GM18526 (cell line): ENCODE data around the gene CCDC71L.

Experiments
- POLR2A ChIP-seq: IDR thresholded peaks from 3 replicates; pipeline ENCODE4 v1.6.1; 2011; ENCODE audit not compliant: insufficient read length; ENCODE audit errors: extremely low read depth

CCDC71L gene

GRCh38 chr7:106659963-106660861 is 746 bp downstream of the CCDC71L start:
- peak; percentile 16 for TF ChIP-seq POLR2A

GRCh38 chr7:106659166-106659962 is 1.6 kb downstream of the CCDC71L start:
- TF ChIP-seq POLR2A = no peak

- no peak for TF ChIP-seq POLR2A
These were observed 2.4 kb downstream of the CCDC71L start for GRCh38 chr7:106658316-106659165.

DNA sequence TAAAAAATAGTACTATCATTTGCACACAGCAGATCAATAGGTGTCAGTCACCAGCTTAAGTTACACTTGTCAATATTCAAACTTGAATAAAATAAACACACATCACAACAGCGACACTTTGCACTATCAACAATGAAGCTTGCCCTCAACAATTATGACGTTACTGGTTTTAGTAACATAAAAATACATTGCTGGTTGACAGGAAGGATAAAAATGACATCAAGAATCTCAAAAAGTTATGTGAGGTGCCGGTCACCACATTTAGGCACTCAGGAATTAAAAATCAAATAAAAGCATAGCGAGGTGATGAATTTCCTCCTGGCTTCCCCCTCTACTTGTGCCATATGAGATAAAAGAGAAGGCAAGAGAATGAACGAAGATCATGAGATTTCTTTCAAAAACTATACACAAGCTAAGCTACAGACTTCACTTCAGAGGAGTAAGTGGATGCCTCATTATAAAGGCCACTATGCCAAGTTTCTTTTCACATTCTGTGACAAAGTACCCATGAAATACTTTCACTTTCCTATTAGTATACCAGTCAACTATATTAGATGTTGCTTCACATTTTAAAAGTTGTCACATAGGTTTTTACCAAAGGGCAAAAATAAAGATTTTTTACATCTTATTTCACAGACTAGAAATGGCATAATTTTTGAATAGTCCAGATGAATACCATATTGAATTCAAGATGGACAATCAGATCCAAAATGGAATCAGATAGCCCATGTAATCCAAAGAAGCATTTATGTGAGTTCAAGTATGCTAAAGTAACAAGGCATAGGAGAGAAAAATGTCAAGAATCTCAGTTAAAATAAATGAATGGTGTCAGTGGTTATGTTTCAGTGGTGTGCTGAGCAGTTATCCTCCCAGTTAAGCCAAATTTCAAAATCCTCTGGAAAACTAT is 3.6 kb downstream of the CCDC71L start:
- no peak for TF ChIP-seq POLR2A

DNA sequence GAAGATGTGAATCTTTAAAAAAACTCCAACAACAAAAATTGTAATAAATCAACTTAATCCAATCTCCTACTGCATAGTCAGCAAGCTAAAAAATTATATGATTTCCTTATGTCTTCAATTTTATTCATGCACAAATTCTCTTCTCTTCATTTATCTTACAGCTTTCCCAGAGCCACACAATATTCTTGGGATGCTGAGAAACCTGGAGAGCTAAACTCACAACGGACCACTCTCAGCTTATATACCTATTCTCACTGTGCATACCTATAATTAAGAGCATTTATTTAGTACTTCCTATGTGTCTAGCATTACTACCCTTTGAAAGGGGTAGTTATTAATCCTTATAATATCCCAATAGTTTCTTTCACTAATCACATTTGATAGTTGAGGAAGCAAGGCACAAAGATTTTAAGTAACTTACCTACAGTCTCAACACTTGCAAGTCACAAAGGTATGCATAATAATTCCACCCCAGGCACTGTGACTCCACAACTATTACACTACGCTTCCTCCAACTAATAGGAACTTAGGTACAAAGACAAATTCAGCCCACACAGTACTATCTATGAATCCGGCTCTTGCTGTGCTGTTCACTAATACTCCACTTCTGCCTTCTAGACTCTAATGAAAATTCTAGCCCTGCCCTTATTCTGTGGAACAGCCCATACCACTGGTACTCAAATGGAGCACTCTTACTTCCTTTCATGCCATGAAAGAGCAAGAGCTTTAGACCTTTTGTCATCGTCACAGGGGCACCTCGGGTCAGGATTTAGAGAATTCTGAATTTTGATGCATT is 5.1 kb downstream of the CCDC71L start:
- no peak for TF ChIP-seq POLR2A

DNA sequence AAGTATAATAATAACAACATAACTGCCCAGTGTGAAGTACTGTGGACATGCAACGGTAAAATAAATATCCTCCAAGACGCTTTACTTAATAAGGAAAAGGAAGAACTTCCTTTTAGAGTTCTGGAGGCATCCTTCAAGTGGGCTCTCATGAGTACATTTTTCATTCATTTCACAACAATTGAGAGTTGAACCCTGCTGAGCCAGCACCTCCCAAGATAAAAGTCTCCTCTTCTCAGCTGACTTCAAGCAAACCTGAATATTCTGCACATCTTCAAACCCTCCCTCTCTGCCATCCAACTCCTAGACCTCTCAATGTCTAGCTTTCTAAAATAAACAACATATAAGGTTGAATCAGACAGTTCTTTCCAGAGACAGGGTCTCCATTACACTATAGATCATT is 7.5 kb downstream of the CCDC71L start:
- TF ChIP-seq POLR2A = no peak

- TF ChIP-seq POLR2A = no peak
These were observed 8.0 kb downstream of the CCDC71L start for GRCh38 chr7:106652909-106653308.

- TF ChIP-seq POLR2A = no peak
These were observed 8.9 kb downstream of the CCDC71L start for GRCh38 chr7:106652092-106652491.

- TF ChIP-seq POLR2A = no peak
These were observed 14.7 kb downstream of the CCDC71L start for GRCh38 chr7:106646256-106646655.

- no peak for TF ChIP-seq POLR2A
These were observed 16.0 kb downstream of the CCDC71L start for GRCh38 chr7:106644999-106645398.

DNA sequence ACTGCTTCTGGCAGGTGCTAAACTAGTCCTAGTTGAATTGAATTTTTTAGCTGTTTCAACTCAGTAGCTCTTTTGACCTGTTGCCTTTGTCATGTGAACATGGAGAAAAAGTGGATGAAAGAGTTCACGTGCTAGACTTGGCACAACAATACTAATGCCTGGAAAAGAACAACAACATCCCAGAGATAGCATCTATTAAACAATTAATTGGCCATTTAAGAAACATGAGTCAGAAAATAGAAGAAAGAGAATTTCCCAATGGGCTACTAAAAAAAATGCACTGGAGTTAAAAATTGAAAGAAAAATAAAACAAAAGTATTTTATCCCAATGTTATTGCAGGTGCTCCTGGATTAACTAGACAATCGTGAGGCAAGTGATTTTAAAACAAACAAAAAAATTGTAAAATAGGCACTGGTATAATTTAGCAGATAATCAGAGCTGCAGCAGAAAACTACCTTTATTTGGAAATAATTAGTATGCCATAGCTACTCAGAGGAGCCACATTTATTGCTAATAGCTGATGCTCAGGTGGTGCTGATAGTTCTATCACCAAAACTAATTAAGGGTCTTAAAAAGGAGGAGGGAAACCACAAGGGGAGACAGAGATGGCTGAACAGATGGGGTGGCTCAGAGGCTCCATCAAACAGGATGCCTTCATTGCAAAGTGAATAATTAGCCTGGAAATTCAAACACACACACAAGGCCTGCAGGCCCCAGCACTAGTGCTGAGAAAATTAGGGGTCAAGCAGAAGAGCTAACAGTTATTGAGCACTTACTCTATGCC is 17.6 kb downstream of the CCDC71L start:
- TF ChIP-seq POLR2A = no peak

DNA sequence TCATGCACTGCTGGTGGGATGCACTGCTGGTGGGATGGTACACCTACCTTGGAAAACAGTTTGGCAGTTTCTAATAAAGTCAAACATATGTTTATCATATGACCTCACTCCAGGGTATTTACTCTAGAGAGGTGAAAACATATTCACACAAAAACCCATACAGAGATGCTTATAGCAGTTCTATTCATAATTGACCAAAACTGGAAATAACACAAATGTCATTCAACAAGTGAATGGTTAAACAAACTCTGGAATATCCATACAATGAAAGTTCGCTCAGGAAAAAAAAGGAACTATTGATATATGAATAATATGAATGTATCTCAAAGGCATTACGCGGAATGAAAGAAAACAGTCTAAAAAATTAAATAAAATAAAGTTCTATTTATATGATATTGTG is 19.5 kb downstream of the CCDC71L start:
- TF ChIP-seq POLR2A = no peak
